Muscle layer of duodenum (tissue), 2 donors: Measurements from ENCODE around the gene PIBF1.

ENCODE experiments used
- H3K27ac ChIP-seq: one replicate; pipeline ENCODE4 v1.7.0; 2013; ENCODE audit warnings: mild to moderate bottlenecking, low read length
- H3K27me3 ChIP-seq: one replicate; pipeline ENCODE4 v1.7.0; 2013; ENCODE audit warnings: low read depth, mild to moderate bottlenecking, control low read depth, low read length
- H3K36me3 ChIP-seq, 2 donors: one replicate each; pipeline ENCODE4 v1.7.0; 2013; ENCODE audit warnings: low read length in 2 of 2, control low read depth in 1 of 2, mild to moderate bottlenecking in 1 of 2; ENCODE audit not compliant: insufficient read depth in 2 of 2, control insufficient read depth in 1 of 2
- H3K4me1 ChIP-seq, 2 donors: one replicate each; pipeline ENCODE4 v1.7.0; 2013; ENCODE audit warnings: low read length in 2 of 2, mild to moderate bottlenecking in 2 of 2, control low read depth in 1 of 2, moderate library complexity in 1 of 2; ENCODE audit not compliant: insufficient read depth in 2 of 2, control insufficient read depth in 1 of 2
- H3K4me3 ChIP-seq, 2 donors: one replicate each; pipeline ENCODE4 v1.7.0; 2013; ENCODE audit warnings: low read length in 2 of 2, low read depth in 1 of 2, mild to moderate bottlenecking in 1 of 2
- H3K9me3 ChIP-seq, 2 donors: one replicate each; pipeline ENCODE4 v1.7.0; 2013; ENCODE audit warnings: low read length in 2 of 2, control low read depth in 1 of 2, mild to moderate bottlenecking in 1 of 2; ENCODE audit not compliant: control insufficient read depth in 1 of 2
- donor health status: healthy.

PIBF1 gene

DNA sequence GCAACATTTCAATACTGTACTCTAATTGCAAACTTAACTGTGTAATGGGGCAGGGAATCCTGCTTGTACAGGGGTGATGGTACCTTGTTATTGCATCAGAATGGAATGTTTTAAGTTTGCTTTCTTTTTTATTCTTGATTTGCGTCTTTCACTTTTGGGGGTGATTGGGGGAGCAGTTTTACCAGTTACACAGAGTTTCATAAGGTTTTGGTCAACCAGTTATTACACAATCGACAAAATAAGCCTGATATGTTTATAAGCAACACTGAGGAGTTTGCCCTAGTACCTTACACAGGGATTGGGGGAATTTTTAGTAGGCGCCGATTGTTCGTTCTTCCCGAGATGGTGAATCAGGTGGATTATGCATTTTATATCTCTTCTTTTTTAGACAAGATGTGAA, 279.5 kb downstream of the PIBF1 start:
- no peaks in the 10 kb centered on the region for H3K9me3 ChIP-seq
- H3K4me1 ChIP-seq = peaks cover 0 to 5% of the 10 kb centered on the region in 2 donors
- H3K27me3 ChIP-seq = peaks cover 4% of the 10 kb centered on the region
- peaks cover 0 to 6% of the 10 kb centered on the region in 2 donors for H3K36me3 ChIP-seq
- H3K4me3 ChIP-seq = peak overlapping the region in 1 of 2 donors; percentile 58
- peak overlapping the region; percentile 76 for H3K27ac ChIP-seq

DNA sequence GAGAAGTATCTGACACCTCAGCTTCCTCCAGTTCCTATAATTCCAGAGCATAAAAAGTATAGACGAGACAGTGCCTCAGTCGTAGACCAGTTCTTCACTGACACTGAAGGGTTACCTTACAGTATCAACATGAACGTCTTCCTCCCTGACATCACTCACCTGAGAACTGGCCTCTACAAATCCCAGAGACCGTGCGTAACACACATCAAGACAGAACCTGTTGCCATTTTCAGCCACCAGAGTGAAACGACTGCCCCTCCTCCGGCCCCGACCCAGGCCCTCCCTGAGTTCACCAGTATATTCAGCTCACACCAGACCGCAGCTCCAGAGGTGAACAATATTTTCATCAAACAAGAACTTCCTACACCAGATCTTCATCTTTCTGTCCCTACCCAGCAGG, 279.9 kb downstream of the PIBF1 start:
- peak overlapping the region; percentile 76 for H3K27ac ChIP-seq
- peaks cover 0 to 6% of the 10 kb centered on the region in 2 donors for H3K36me3 ChIP-seq
- peak overlapping the region in 1 of 2 donors; percentile 58 for H3K4me3 ChIP-seq
- H3K9me3 ChIP-seq = no peaks in the 10 kb centered on the region
- H3K27me3 ChIP-seq = peaks cover 4% of the 10 kb centered on the region
- peaks cover 0 to 5% of the 10 kb centered on the region in 2 donors for H3K4me1 ChIP-seq

DNA sequence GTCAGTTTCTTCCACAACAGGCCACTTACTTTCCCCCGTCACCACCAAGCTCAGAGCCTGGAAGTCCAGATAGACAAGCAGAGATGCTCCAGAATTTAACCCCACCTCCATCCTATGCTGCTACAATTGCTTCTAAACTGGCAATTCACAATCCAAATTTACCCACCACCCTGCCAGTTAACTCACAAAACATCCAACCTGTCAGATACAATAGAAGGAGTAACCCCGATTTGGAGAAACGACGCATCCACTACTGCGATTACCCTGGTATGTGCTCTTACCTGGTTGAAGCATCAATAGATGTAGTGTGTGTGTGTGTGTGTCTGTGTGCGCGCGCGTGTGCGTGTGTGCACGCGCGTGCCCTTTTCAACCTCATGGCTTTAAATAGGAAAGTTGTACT, 280.5 kb downstream of the PIBF1 start:
- H3K36me3 ChIP-seq = peaks cover 0 to 6% of the 10 kb centered on the region in 2 donors
- no peaks in the 10 kb centered on the region for H3K9me3 ChIP-seq
- H3K4me3 ChIP-seq = peak overlapping the region in 1 of 2 donors; percentile 58
- peak overlapping the region; percentile 76 for H3K27ac ChIP-seq
- H3K4me1 ChIP-seq = peaks cover 0 to 5% of the 10 kb centered on the region in 2 donors
- peaks cover 4% of the 10 kb centered on the region for H3K27me3 ChIP-seq

DNA sequence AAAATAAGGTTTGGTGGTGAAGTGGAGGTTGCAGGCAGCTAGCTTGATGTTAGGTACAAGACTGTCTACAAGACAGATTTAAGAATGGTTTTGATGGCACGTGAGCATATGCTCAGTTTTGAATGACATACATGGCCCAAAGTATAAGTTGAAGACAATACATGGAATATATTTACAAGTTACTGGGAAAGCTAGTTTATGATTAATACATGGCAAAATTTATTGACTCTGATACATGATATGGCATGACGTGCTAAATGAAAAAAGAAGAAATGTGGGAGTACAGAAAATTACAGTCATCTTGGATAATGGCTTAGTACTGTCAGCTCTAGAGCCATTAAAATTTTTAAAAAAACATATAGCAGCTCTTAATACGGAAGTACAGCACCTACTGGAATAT, 281.2 kb downstream of the PIBF1 start:
- Histone ChIP-seq H3K27ac (peak overlapping the region; percentile 76), H3K27me3 (no peaks in the 10 kb centered on the region), H3K4me1 (peaks cover 0 to 2% of the 10 kb centered on the region in 2 donors), H3K9me3 (no peaks in the 10 kb centered on the region), H3K36me3 (peaks cover 0 to 6% of the 10 kb centered on the region in 2 donors), H3K4me3 (peak overlapping the region in 1 of 2 donors; percentile 38)

DNA sequence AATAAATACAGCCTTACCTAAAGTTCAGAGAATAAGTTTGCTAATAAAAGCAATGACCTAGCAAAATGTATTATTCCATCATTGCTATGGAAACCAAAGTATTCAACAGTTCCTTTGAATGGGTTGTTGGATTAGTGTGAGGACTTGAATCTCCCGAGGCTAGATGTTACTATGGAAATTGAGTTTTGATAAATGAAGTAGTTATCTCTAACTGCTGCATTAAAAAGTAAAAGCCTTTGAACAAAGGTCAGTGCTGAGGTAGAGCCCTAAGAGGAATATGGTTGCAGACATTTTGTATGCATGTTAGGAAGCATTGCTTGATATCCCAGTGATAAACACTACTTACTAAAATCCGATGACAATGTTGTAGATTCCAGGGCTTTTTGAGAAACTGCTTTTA, 283.1 kb downstream of the PIBF1 start:
- peak overlapping the region; percentile 76 for H3K27ac ChIP-seq

DNA sequence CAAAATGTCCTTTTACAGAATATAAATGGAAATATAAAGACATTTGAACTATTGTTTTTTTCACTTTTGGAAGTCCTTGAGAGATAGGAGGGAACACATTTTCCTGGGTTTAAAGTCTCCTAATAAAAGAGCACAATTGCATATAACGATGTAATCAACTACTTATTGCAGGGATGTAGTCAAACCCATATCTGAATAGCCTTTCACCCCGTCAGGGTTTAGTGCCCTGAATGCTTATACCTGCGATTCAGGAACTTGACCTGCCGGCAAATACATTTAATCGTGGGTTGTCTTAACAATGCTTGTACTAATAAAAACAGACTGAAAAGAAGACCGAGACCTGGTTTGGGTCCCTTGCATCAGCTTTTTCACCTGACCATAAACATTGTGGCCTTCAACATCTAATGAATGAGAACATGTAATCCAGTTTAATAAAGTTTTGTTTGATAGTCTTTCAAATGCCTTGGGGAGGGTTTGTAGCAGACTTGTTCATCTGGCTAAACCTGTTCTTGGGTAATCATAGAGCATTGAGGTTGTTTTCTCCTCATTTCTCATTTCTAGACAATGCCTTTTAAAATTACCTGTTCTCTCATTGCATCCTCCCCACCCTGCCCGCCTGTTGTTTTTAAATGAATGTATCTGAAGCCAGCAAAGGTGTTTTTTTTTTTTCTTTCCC, 283.9 kb downstream of the PIBF1 start:
- Histone ChIP-seq H3K36me3 (peaks cover 0 to 6% of the 10 kb centered on the region in 2 donors), H3K4me3 (peak overlapping the region in 1 of 2 donors; percentile 13), H3K27me3 (no peaks in the 10 kb centered on the region), H3K4me1 (peaks cover 0 to 1% of the 10 kb centered on the region in 2 donors), H3K27ac (peak overlapping the region; percentile 76), H3K9me3 (no peaks in the 10 kb centered on the region)

More for the DNA sequence above, 283.1 kb downstream of the PIBF1 start:
- no peaks in the 10 kb centered on the region for H3K9me3 ChIP-seq
- no peaks in the 10 kb centered on the region for H3K27me3 ChIP-seq
- H3K4me3 ChIP-seq = peak overlapping the region in 1 of 2 donors; percentile 13
- H3K4me1 ChIP-seq = no peaks in the 10 kb centered on the region
- H3K36me3 ChIP-seq = peaks cover 0 to 6% of the 10 kb centered on the region in 2 donors
